Measurements from ENCODE around the gene IREB2.

GRCh38 chr15:78456426-78456825 is 18.4 kb downstream of the IREB2 start:
- TF ChIP-seq ZBTB44 (CRISPR knock-in tag; IDR thresholded peaks at IDR 0.05) = no peak
- TF ChIP-seq MAF1 (CRISPR knock-in tag; IDR thresholded peaks at IDR 0.05; ENCODE audit: borderline replicate concordance) = no peak
- no peak for TF ChIP-seq BRF2 (CRISPR knock-in tag; IDR thresholded peaks at IDR 0.05)
- TF ChIP-seq TARDBP (CRISPR knock-in tag; IDR thresholded peaks at IDR 0.05) = no peak
- TF ChIP-seq ASH2L (IDR thresholded peaks at IDR 0.05; ENCODE audit: insufficient read length, low read depth, low read length) = no peak
- TF ChIP-seq JUN (CRISPR knock-in tag; IDR thresholded peaks at IDR 0.05) = no peak
- no peak for TF ChIP-seq CTCF (CRISPR knock-in tag; IDR thresholded peaks at IDR 0.05)
- TF ChIP-seq ZSCAN29 (CRISPR knock-in tag; conservative IDR thresholded peaks at IDR 0.05) = no peak
- TF ChIP-seq UBTF (CRISPR knock-in tag; IDR thresholded peaks at IDR 0.05) = no peak
- no peak for TF ChIP-seq CHD4 (IDR thresholded peaks at IDR 0.05; ENCODE audit: borderline replicate concordance, low read length)

Data from HepG2 (cell line).